CD4-positive, CD25-positive, alpha-beta regulatory T cell (primary cell): ENCODE data around the gene TPPP2. TPM values are rescaled to one million over a fixed set of nuclear protein-coding genes. Genes with fewer than 3 reads are reported as not detected.

Experiments used
- ATAC-seq, 2 donors: fragments of 150-1000 bp; cut with Tn5 transposase; one replicate each; pipeline ENCODE4 v1.10.0; 2021; ENCODE audit warnings: low read depth in 2 of 2, moderate number of reproducible peaks in 2 of 2, moderate library complexity in 1 of 2
- DNase-seq, 3 donors: peaks; one replicate each; pipeline versions ENCODE4 v3.0.0 to v3.0.0-alpha.2; 2012 to 2022; ENCODE audit warnings: mixed read lengths in 1 of 3
- H3K27ac ChIP-seq: one replicate; pipeline ENCODE4 v1.7.0; 2013; ENCODE audit warnings: mild to moderate bottlenecking, low read length; ENCODE audit not compliant: insufficient read depth, poor library complexity, severe bottlenecking
- H3K27me3 ChIP-seq: one replicate; pipeline ENCODE4 v1.7.0; 2013; ENCODE audit warnings: low read length; ENCODE audit not compliant: control insufficient read depth, insufficient read depth
- H3K36me3 ChIP-seq: one replicate; pipeline ENCODE4 v1.7.0; 2013; ENCODE audit warnings: mild to moderate bottlenecking, low read length, moderate library complexity; ENCODE audit not compliant: control insufficient read depth, insufficient read depth
- H3K4me1 ChIP-seq: 2 replicates; pipeline ENCODE4 v1.7.0; 2013; ENCODE audit warnings: mild to moderate bottlenecking, low read length; ENCODE audit not compliant: insufficient read depth, control insufficient read depth, poor library complexity, severe bottlenecking
- H3K4me3 ChIP-seq: one replicate; pipeline ENCODE4 v1.7.0; 2013; ENCODE audit warnings: low read depth, mild to moderate bottlenecking, low read length, moderate library complexity
- H3K9me3 ChIP-seq, 2 experiments: 1 replicate in 1 of 2; 2 replicates in 1 of 2; pipeline ENCODE4 v1.7.0; 2013; ENCODE audit warnings: low read length in 2 of 2, mild to moderate bottlenecking in 1 of 2, moderate library complexity in 1 of 2; ENCODE audit not compliant: control insufficient read depth in 2 of 2
- H3K27ac Mint-ChIP-seq, 3 donors: one replicate each; pipeline ENCODE4 v1.8.0; 2020 to 2022; ENCODE audit warnings: mild to moderate bottlenecking in 3 of 3, mixed read lengths in 3 of 3, moderate library complexity in 2 of 3
- H3K27me3 Mint-ChIP-seq: one replicate; pipeline ENCODE4 v1.8.0; 2022; ENCODE audit warnings: mild to moderate bottlenecking, mixed read lengths
- H3K36me3 Mint-ChIP-seq: one replicate; pipeline ENCODE4 v1.8.0; 2020; ENCODE audit warnings: mixed read lengths
- H3K4me1 Mint-ChIP-seq, 4 donors: one replicate each; pipeline ENCODE4 v1.8.0; 2020 to 2022; ENCODE audit warnings: mixed read lengths in 4 of 4, mild to moderate bottlenecking in 1 of 4
- H3K4me3 Mint-ChIP-seq, 4 donors: one replicate each; pipeline ENCODE4 v1.8.0; 2020 to 2022; ENCODE audit warnings: mild to moderate bottlenecking in 4 of 4, mixed read lengths in 4 of 4, moderate library complexity in 3 of 4
- H3K9me3 Mint-ChIP-seq, 7 donors: one replicate each; pipeline ENCODE4 v1.8.0; 2020 to 2022; ENCODE audit warnings: mixed read lengths in 7 of 7, mild to moderate bottlenecking in 3 of 7, moderate library complexity in 2 of 7
- polyA plus RNA-seq, 4 donors: library from polyadenylated mRNA; unstranded; fragments of 300-500 nt; fragmentation: Illumina TruSeq; gene quantifications; one replicate each; pipeline ENCODE4 v1.2.3, GENCODE V29; 2021
- total RNA-seq: library from RNA; stranded (reverse); gene quantifications from one replicate; pipeline ENCODE4 v1.2.3, GENCODE V29; 2022

TPPP2 gene
- total and polyA plus RNA-seq, 5 donors from 2014 or later = not detected

- no peak overlapping the region for H3K4me3 ChIP-seq
- Mint-ChIP-seq H3K36me3 (peaks cover 35% of the 10 kb centered on the region), H3K4me1 (peaks cover 0 to 9% (median 1%) of the 10 kb centered on the region in 4 donors), H3K27me3 (peaks cover 15% of the 10 kb centered on the region), H3K9me3 (no peaks in the 10 kb centered on the region), H3K27ac (no peak overlapping the region), H3K4me3 (no peak overlapping the region)
- peaks cover 9% of the 10 kb centered on the region for H3K36me3 ChIP-seq
- DNase-seq = no peak
- H3K9me3 ChIP-seq = no peaks in the 10 kb centered on the region
- H3K27me3 ChIP-seq = peaks cover 7% of the 10 kb centered on the region
- H3K27ac ChIP-seq = no peak overlapping the region
- ATAC-seq = no peak
- no peaks in the 10 kb centered on the region for H3K4me1 ChIP-seq
Measured at GRCh38 chr14:21017528-21018245, 12.3 kb upstream of the TPPP2 start.

- Histone ChIP-seq H3K4me1 (peaks cover under 1% of the 10 kb centered on the region), H3K9me3 (no peaks in the 10 kb centered on the region), H3K27ac (no peak overlapping the region), H3K27me3 (peaks cover 6% of the 10 kb centered on the region), H3K36me3 (peaks cover 9% of the 10 kb centered on the region), H3K4me3 (no peak overlapping the region)
- ATAC-seq = no peak
- Mint-ChIP-seq H3K4me1 (peaks cover 0 to 15% (median 5%) of the 10 kb centered on the region in 4 donors), H3K27ac (no peak overlapping the region), H3K36me3 (peaks cover 38% of the 10 kb centered on the region), H3K9me3 (no peaks in the 10 kb centered on the region), H3K27me3 (peaks cover 17% of the 10 kb centered on the region), H3K4me3 (no peak overlapping the region)
- no peak for DNase-seq
Measured at GRCh38 chr14:21018286-21018685, 11.7 kb upstream of the TPPP2 start.

DNA sequence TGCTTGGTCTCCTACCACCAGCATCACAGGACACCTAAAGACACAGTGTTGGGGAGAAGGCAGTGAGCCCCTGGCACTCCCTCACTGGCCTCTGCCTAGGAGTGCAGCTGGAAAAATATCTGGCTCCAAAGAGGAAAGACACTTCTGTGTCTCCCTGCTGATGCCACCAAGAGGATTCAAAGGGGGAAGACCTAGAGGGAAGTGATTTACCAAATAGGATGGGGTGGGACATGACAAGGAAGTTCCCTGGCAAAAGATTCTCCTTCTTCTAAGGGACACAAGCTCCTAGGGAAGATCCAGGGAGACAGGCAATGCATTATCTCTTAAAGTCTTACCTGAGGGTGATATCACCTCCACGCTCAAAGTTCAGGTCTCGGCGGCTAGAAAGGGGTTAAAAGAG is 11.2 kb upstream of the TPPP2 start:
- Mint-ChIP-seq H3K9me3 (no peaks in the 10 kb centered on the region), H3K36me3 (peaks cover 38% of the 10 kb centered on the region), H3K4me3 (no peak overlapping the region), H3K4me1 (peaks cover 0 to 20% (median 6%) of the 10 kb centered on the region in 4 donors), H3K27me3 (peaks cover 18% of the 10 kb centered on the region), H3K27ac (no peak overlapping the region)
- Histone ChIP-seq H3K27me3 (peaks cover 6% of the 10 kb centered on the region), H3K9me3 (no peaks in the 10 kb centered on the region), H3K27ac (no peak overlapping the region), H3K4me1 (peaks cover 5% of the 10 kb centered on the region), H3K4me3 (no peak overlapping the region), H3K36me3 (peaks cover 9% of the 10 kb centered on the region)
- DNase-seq (no peak), ATAC-seq (no peak)

DNA sequence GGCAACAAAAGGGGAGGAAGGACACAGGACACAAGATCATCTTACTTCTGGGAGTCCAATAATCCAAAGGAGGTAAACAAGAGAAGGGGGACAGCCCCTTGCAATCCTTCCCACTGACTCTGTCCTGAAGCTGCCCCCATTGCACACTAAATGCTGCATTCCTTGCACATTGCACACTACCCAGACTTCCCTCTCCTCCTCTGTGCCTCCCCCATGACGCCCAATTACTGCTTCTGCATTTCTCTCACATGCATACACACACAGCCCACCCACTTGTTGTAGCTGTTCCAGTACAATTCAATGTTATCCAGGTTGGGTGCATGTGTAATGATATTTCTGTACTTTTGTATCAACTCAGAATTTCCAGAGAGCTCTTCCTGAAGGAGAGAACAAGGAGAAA is 10.7 kb upstream of the TPPP2 start:
- no peak for ATAC-seq
- H3K27me3 ChIP-seq = peaks cover 3% of the 10 kb centered on the region
- Mint-ChIP-seq H3K27me3 (peaks cover 22% of the 10 kb centered on the region), H3K36me3 (peaks cover 38% of the 10 kb centered on the region), H3K9me3 (no peaks in the 10 kb centered on the region), H3K4me3 (no peak overlapping the region), H3K4me1 (peaks cover 0 to 26% (median 11%) of the 10 kb centered on the region in 4 donors), H3K27ac (no peak overlapping the region)
- no peaks in the 10 kb centered on the region for H3K9me3 ChIP-seq
- H3K27ac ChIP-seq = no peak overlapping the region
- H3K36me3 ChIP-seq = peaks cover 9% of the 10 kb centered on the region
- no peak overlapping the region for H3K4me3 ChIP-seq
- H3K4me1 ChIP-seq = peaks cover 11% of the 10 kb centered on the region
- DNase-seq = no peak

DNA sequence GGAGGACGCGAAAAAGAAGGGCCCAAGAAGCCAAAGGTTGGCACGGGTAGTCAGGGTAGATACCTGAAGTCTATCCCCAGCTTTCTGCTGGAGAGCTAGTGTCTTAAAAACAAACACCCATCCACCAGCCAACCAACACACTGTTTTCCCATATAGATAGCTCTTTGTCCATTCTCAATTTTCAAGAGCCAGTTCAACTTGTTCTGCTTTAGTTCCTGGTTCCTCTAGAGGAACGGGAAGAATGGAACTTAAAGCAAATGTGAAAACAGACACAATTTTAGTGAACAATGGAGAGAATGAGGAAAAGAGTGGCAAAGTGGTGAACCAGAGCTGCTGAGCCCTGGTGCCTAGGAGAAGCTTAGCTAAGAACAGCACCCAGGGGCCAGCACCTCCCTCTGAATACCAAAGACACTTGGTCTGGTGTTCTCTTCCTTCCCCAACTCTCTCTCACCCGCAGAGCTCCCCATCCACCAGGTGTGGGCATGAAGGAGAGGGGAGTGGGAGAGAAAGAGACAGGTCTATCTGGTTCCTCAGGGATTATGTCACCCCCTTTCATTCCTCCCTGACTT is 9.0 kb upstream of the TPPP2 start:
- Histone ChIP-seq H3K9me3 (no peaks in the 10 kb centered on the region), H3K27me3 (peaks cover 3% of the 10 kb centered on the region), H3K27ac (no peak overlapping the region), H3K4me3 (no peak overlapping the region), H3K4me1 (peaks cover 20% of the 10 kb centered on the region), H3K36me3 (peaks cover 9% of the 10 kb centered on the region)
- ATAC-seq (no peak), DNase-seq (no peak)
- H3K36me3 Mint-ChIP-seq = peaks cover 38% of the 10 kb centered on the region
- H3K4me3 Mint-ChIP-seq = peak overlapping the region in 2 of 4 donors; percentile 58 to 75
- H3K4me1 Mint-ChIP-seq = peaks cover 0 to 28% (median 12%) of the 10 kb centered on the region in 4 donors
- peak overlapping the region in 1 of 3 donors; percentile 1 for H3K27ac Mint-ChIP-seq
- no peaks in the 10 kb centered on the region for H3K9me3 Mint-ChIP-seq
- peaks cover 21% of the 10 kb centered on the region for H3K27me3 Mint-ChIP-seq

DNA sequence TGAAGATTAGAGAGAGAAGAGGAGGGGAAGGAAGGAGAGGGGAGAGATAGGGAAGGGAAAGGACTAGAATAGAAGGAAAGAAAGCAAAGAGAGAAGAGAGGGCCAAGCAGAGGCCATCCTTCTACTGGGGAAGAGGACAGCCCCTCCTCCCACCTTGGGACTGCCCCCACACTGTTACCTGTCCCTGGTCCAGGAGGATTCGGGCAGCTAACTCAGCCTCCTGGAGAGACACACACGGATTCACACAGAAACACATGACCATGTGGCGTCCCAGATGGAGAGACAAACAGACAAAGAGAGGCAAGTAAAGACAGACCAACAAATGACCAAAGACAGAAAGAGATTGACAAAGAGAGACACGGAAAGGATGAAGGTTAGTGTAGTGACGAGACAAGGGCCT is 7.3 kb upstream of the TPPP2 start:
- Mint-ChIP-seq H3K4me1 (peaks cover 0 to 32% (median 12%) of the 10 kb centered on the region in 4 donors), H3K27ac (peak overlapping the region in 1 of 3 donors; percentile 31)

DNA sequence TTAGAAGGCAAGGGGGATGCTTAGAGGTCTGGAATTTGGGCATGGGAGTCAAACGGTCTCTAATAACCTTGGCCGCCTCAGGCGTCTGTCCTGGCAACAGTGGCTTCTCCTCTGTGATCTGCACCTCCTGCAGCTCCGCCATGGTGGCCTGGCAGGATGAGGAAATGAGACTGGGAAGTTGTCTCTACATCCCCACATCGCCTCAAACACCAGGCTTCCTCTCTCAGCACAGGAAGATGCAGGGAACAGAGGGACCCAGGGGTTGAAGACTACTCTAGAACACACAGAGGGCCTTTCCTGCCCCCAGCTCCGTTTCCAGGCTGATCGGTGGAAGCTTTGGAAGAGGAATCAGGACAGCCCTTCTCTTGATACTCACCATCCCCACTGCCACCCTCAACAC is 6.8 kb upstream of the TPPP2 start:
- H3K36me3 Mint-ChIP-seq = peaks cover 29% of the 10 kb centered on the region
- Histone ChIP-seq H3K36me3 (peaks cover 6% of the 10 kb centered on the region), H3K4me3 (no peak overlapping the region), H3K27ac (no peak overlapping the region), H3K9me3 (no peaks in the 10 kb centered on the region), H3K27me3 (peaks cover 3% of the 10 kb centered on the region), H3K4me1 (peaks cover 20% of the 10 kb centered on the region)
- H3K27me3 Mint-ChIP-seq = peaks cover 21% of the 10 kb centered on the region
- H3K9me3 Mint-ChIP-seq = no peaks in the 10 kb centered on the region
- peak overlapping the region; percentile 65 to 94 (median 84) for H3K4me3 Mint-ChIP-seq
- DNase-seq (no peak), ATAC-seq (no peak)
- peak overlapping the region in 2 of 3 donors; percentile 31 to 72 for H3K27ac Mint-ChIP-seq
- peaks cover 0 to 32% (median 12%) of the 10 kb centered on the region in 4 donors for H3K4me1 Mint-ChIP-seq

More for the DNA sequence above, 7.3 kb upstream of the TPPP2 start:
- peaks cover 21% of the 10 kb centered on the region for H3K27me3 Mint-ChIP-seq
- Histone ChIP-seq H3K36me3 (peaks cover 9% of the 10 kb centered on the region), H3K4me1 (peaks cover 20% of the 10 kb centered on the region), H3K27me3 (peaks cover 3% of the 10 kb centered on the region), H3K9me3 (no peaks in the 10 kb centered on the region), H3K4me3 (no peak overlapping the region), H3K27ac (no peak overlapping the region)
- no peaks in the 10 kb centered on the region for H3K9me3 Mint-ChIP-seq
- H3K4me3 Mint-ChIP-seq = peak overlapping the region; percentile 61 to 86 (median 74)
- no peak for ATAC-seq
- peaks cover 29% of the 10 kb centered on the region for H3K36me3 Mint-ChIP-seq
- DNase-seq = no peak
